Hippocampal formation (tissue), 2 donors: Measurements from ENCODE around the gene ZNF562.

ENCODE experiments used
- DNase-seq, 2 donors: peaks; one replicate each; lab custom pipeline; 2025; lab: John Stamatoyannopoulos, UW

Gene ZNF562

GRCh38 chr19:9644472-9644871, 30.4 kb downstream of the ZNF562 start:
- DNase-seq = no peak

- no peak for DNase-seq
Observed at GRCh38 chr19:9641810-9642209, 33.1 kb downstream of the ZNF562 start.

- DNase-seq = no peak
Observed at GRCh38 chr19:9640956-9641355, 33.9 kb downstream of the ZNF562 start.

GRCh38 chr19:9636018-9636417, 38.9 kb downstream of the ZNF562 start:
- DNase-seq = no peak

- no peak for DNase-seq
Observed at GRCh38 chr19:9627856-9628255, 47.0 kb downstream of the ZNF562 start.

GRCh38 chr19:9622531-9622930, 52.4 kb downstream of the ZNF562 start:
- no peak for DNase-seq

- DNase-seq = peak; percentile 84 to 86
Observed at GRCh38 chr19:9621156-9622037, 53.5 kb downstream of the ZNF562 start, which contains the start of gene ZNF561. ZNF561 (minus strand) TSS chr19:9621232; CDS start chr19:9619456, 1,776 bp downstream.

GRCh38 chr19:9620842-9621155, 54.1 kb downstream of the ZNF562 start:
- DNase-seq = no peak

GRCh38 chr19:9615844-9616243, 59.1 kb downstream of the ZNF562 start:
- DNase-seq = no peak

- DNase-seq = no peak
Observed at GRCh38 chr19:9610484-9611113, 64.3 kb downstream of the ZNF562 start.

GRCh38 chr19:9608912-9609311, 66.0 kb downstream of the ZNF562 start:
- DNase-seq = no peak

GRCh38 chr19:9597027-9597426, 77.9 kb downstream of the ZNF562 start:
- no peak for DNase-seq
